SK-N-SH (cell line): ENCODE measurements around the gene SERTAD2.

Source experiments
- CTCF ChIP-seq: fragments of 200-600 bp; sonication (generic); IDR thresholded peaks from 2 replicates; pipeline ENCODE4 v1.6.1; 2017; ENCODE audit warnings: antibody characterized with exemption, mild to moderate bottlenecking, moderate library complexity
- EP300 ChIP-seq, 2 experiments: IDR thresholded peaks; 2 replicates each; pipeline versions ENCODE4 v1.4.0 to v1.6.1; 2012; ENCODE audit warnings: borderline replicate concordance in 1 of 2, low read depth in 1 of 2, low read length in 1 of 2
- EZH2phosphoT487 ChIP-seq: fragments of 200-600 bp; sonication (generic); IDR thresholded peaks from 2 replicates; pipeline ENCODE4 v1.6.1; 2017; ENCODE audit warnings: low read depth, mixed run types, mild to moderate bottlenecking, antibody characterized with exemption, moderate library complexity, borderline replicate concordance
- GABPA ChIP-seq: IDR thresholded peaks from 2 replicates; pipeline ENCODE4 v1.4.0; 2012; ENCODE audit warnings: low read depth, mild to moderate bottlenecking
- IRF3 ChIP-seq: fragments of 150-350 bp; IDR thresholded peaks from 2 replicates; pipeline ENCODE4 v1.6.1; 2016; ENCODE audit warnings: mild to moderate bottlenecking, low read depth, low read length
- MAX ChIP-seq: IDR thresholded peaks from 2 replicates; pipeline ENCODE4 v1.4.0; 2012; ENCODE audit warnings: low read depth
- POLR2AphosphoS5 ChIP-seq: IDR thresholded peaks from 2 replicates; pipeline ENCODE4 v1.6.1; 2012; ENCODE audit warnings: low read depth, low read length
- RXRA ChIP-seq: IDR thresholded peaks from 2 replicates; pipeline ENCODE4 v1.4.0; 2012; ENCODE audit warnings: low read depth, mild to moderate bottlenecking, borderline replicate concordance
- USF1 ChIP-seq: IDR thresholded peaks from 2 replicates; pipeline ENCODE4 v1.4.0; 2012; ENCODE audit warnings: low read depth, borderline replicate concordance

GRCh38 chr2:64601034-64601754 lies 52.5 kb downstream of the SERTAD2 start:
- TF ChIP-seq IRF3 = no peak
- no peak for TF ChIP-seq CTCF
- no peak for TF ChIP-seq MAX
- TF ChIP-seq POLR2AphosphoS5 = no peak
- no peak for TF ChIP-seq USF1
- no peak for TF ChIP-seq GABPA
- TF ChIP-seq EP300 (IDR thresholded peaks at IDR 0.05; ENCODE audit: borderline replicate concordance in 1 of 2, low read depth in 1 of 2, low read length in 1 of 2) = no peak
- no peak for TF ChIP-seq RXRA
- no peak for TF ChIP-seq EZH2phosphoT487
